ENCODE results near the gene DLGAP1. TPM values are rescaled to one million over a fixed set of nuclear protein-coding genes. Genes with fewer than 3 reads are reported as not detected.
"Not testable (repeated sequence)": the region's sequence is repeated elsewhere in the genome, so short reads cannot be mapped to it uniquely, and the experiment has no call there.

DLGAP1 gene
- total RNA-seq, 1 donor from 2014 or later = not detected

GRCh38 chr18:3494569-3494968, 960.5 kb downstream of the DLGAP1 start:
- no peak for ATAC-seq
- intact Hi-C loops (cut with DNase I) = no loop called here
- DNase-seq (ENCODE audit: missing footprints) = no peak

- intact Hi-C loops (cut with DNase I) = no loop called here
- no peak for DNase-seq (ENCODE audit: missing footprints)
These were observed 960.9 kb downstream of the DLGAP1 start for GRCh38 chr18:3494245-3494526.

GRCh38 chr18:3493501-3494244, 961.4 kb downstream of the DLGAP1 start:
- no peak for ATAC-seq
- intact Hi-C loops (cut with DNase I) = no loop called here
- no peak for DNase-seq (ENCODE audit: missing footprints)

More at GRCh38 chr18:3494245-3494526, 960.9 kb downstream of the DLGAP1 start:
- ATAC-seq = no peak

GRCh38 chr18:3492721-3493120, 962.4 kb downstream of the DLGAP1 start:
- ATAC-seq = no peak
- DNase-seq (ENCODE audit: missing footprints) = no peak
- intact Hi-C loops (cut with DNase I) = no loop called here

- ATAC-seq = no peak
- no peak for DNase-seq (ENCODE audit: missing footprints)
- intact Hi-C loops (cut with DNase I) = no loop called here
These were observed 963.0 kb downstream of the DLGAP1 start for GRCh38 chr18:3491981-3492555.

GRCh38 chr18:3489462-3489861, 965.6 kb downstream of the DLGAP1 start:
- ATAC-seq = no peak
- DNase-seq (ENCODE audit: missing footprints) = no peak
- intact Hi-C loops (cut with DNase I) = no loop called here

- no peak for DNase-seq (ENCODE audit: missing footprints)
- no peak for ATAC-seq
- intact Hi-C loops (cut with DNase I) = no loop called here
These were observed 968.6 kb downstream of the DLGAP1 start for GRCh38 chr18:3486512-3486911.

GRCh38 chr18:3485153-3486149, 969.7 kb downstream of the DLGAP1 start:
- ATAC-seq = no peak
- no peak for DNase-seq (ENCODE audit: missing footprints)
- intact Hi-C loops (cut with DNase I) = no loop called here

GRCh38 chr18:3482258-3482657, 972.8 kb downstream of the DLGAP1 start:
- ATAC-seq = no peak
- intact Hi-C loops (cut with DNase I) = no loop called here
- no peak for DNase-seq (ENCODE audit: missing footprints)

GRCh38 chr18:3481696-3482210, 973.4 kb downstream of the DLGAP1 start:
- DNase-seq (ENCODE audit: missing footprints) = no peak
- ATAC-seq = no peak
- intact Hi-C loops (cut with DNase I) = no loop called here

GRCh38 chr18:3480827-3481573, 974.1 kb downstream of the DLGAP1 start:
- DNase-seq (ENCODE audit: missing footprints) (no peak), ATAC-seq (no peak)
- intact Hi-C loops (cut with DNase I) = no loop called here

GRCh38 chr18:3479978-3480509, 975.1 kb downstream of the DLGAP1 start:
- DNase-seq (ENCODE audit: missing footprints) (no peak), ATAC-seq (no peak)
- intact Hi-C loops (cut with DNase I) = no loop called here

- peak; percentile 31 for ATAC-seq
- intact Hi-C loops (cut with DNase I) = no loop called here
- DNase-seq (ENCODE audit: missing footprints) = no peak
These were observed 976.7 kb downstream of the DLGAP1 start for GRCh38 chr18:3478262-3478978.

- ATAC-seq (no peak), DNase-seq (ENCODE audit: missing footprints) (no peak)
- intact Hi-C loops (cut with DNase I) = no loop called here
These were observed 982.2 kb downstream of the DLGAP1 start for GRCh38 chr18:3472681-3473544.

- intact Hi-C loops (cut with DNase I); ATAC-seq; DNase-seq (ENCODE audit: missing footprints): not testable (repeated sequence)
These were observed 983.0 kb downstream of the DLGAP1 start for GRCh38 chr18:3472121-3472520.

- intact Hi-C loops (cut with DNase I) = no loop called here
- ATAC-seq (no peak), DNase-seq (ENCODE audit: missing footprints) (no peak)
These were observed 983.9 kb downstream of the DLGAP1 start for GRCh38 chr18:3471141-3471648.

GRCh38 chr18:3468833-3469232, 986.3 kb downstream of the DLGAP1 start:
- ATAC-seq = no peak
- intact Hi-C loops (cut with DNase I) = no loop called here
- DNase-seq (ENCODE audit: missing footprints) = no peak
